ENCODE data around the gene MLH1. TPM values are rescaled to one million over a fixed set of nuclear protein-coding genes. Genes with fewer than 3 reads are reported as not detected.

The MLH1 gene
- total and polyA plus RNA-seq, 2 donors from 2014 or later = 22.9 to 29.2 TPM

DNA sequence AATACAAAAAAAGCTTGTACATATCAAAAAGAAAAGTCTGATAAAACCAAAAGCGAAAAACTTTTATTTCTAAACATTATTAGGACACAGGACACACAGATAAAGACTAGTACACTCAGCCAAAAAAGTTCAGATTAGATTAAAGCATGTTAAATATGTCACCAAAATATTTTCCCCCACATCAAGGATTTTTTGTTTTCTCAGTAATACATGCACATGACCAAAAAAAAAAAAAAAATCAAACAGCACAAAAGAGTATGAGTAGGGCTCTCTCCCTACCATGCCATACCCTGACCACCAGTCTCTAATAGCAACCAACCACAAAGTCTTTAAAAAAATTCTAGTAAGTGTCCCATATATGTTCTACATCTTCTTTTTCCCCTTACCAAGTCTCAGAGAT is 103.7 kb downstream of the MLH1 start:
- no peak for FAIRE-seq
- H3K27ac ChIP-seq (ENCODE audit: low read depth in 2 of 2, low read length in 2 of 2) = no peak overlapping the region
- peaks cover 0 to 6% (median 3%) of the 10 kb centered on the region in 3 donors for H3K36me3 ChIP-seq (ENCODE audit: control insufficient read depth in 2 of 3, insufficient read depth in 3 of 3, low read length in 3 of 3)
- H3K9ac ChIP-seq (ENCODE audit: low read length in 3 of 3) = no peak overlapping the region
- intact Hi-C loops (cut with DNase I) = no loop called here
- TF ChIP-seq, protein P1, sequence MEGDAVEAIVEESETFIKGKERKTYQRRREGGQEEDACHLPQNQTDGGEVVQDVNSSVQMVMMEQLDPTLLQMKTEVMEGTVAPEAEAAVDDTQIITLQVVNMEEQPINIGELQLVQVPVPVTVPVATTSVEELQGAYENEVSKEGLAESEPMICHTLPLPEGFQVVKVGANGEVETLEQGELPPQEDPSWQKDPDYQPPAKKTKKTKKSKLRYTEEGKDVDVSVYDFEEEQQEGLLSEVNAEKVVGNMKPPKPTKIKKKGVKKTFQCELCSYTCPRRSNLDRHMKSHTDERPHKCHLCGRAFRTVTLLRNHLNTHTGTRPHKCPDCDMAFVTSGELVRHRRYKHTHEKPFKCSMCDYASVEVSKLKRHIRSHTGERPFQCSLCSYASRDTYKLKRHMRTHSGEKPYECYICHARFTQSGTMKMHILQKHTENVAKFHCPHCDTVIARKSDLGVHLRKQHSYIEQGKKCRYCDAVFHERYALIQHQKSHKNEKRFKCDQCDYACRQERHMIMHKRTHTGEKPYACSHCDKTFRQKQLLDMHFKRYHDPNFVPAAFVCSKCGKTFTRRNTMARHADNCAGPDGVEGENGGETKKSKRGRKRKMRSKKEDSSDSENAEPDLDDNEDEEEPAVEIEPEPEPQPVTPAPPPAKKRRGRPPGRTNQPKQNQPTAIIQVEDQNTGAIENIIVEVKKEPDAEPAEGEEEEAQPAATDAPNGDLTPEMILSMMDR (IDR thresholded peaks at IDR 0.05; ENCODE audit: borderline replicate concordance, extremely low read depth, insufficient read depth) = no peak
- H3K4me3 ChIP-seq (ENCODE audit: low read length in 3 of 3) = no peak overlapping the region
- no peaks in the 10 kb centered on the region for H3K27me3 ChIP-seq (ENCODE audit: control insufficient read depth, insufficient read depth, low read length)
- H3K9me3 ChIP-seq (ENCODE audit: control insufficient read depth in 2 of 3, insufficient read depth in 1 of 3, low read length in 3 of 3) = no peaks in the 10 kb centered on the region
- no peak for DNase-seq
- H3K4me1 ChIP-seq (ENCODE audit: control insufficient read depth in 2 of 3, insufficient read depth in 2 of 3, low read depth in 1 of 3, low read length in 3 of 3) = no peaks in the 10 kb centered on the region

DNA sequence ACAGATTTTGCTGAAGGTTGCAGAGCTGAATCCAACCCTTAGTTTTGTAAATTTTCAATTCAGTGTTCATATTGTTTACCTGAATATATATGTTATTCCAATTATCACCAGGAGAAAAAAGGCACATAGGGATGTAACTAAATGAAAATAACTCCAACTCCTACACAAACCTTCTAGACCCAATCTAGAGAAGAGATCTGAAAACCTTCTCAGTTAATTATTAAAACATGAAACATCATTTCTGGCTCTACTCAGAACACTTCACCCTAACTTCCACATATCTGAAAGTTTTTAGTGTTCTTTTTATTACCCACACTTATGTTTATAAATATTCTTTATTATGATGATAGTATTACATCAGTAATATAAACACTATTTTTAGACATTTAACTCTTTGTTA is 104.5 kb downstream of the MLH1 start:
- FAIRE-seq (no peak), DNase-seq (no peak)
- Histone ChIP-seq H3K4me3 (ENCODE audit: low read length in 3 of 3) (no peak overlapping the region), H3K9ac (ENCODE audit: low read length in 3 of 3) (no peak overlapping the region), H3K9me3 (ENCODE audit: control insufficient read depth in 2 of 3, insufficient read depth in 1 of 3, low read length in 3 of 3) (no peaks in the 10 kb centered on the region), H3K27ac (ENCODE audit: low read depth in 2 of 2, low read length in 2 of 2) (no peak overlapping the region), H3K4me1 (ENCODE audit: control insufficient read depth in 2 of 3, insufficient read depth in 2 of 3, low read depth in 1 of 3, low read length in 3 of 3) (no peaks in the 10 kb centered on the region), H3K36me3 (ENCODE audit: control insufficient read depth in 2 of 3, insufficient read depth in 3 of 3, low read length in 3 of 3) (peaks cover 0 to 6% (median 0%) of the 10 kb centered on the region in 3 donors), H3K27me3 (ENCODE audit: control insufficient read depth, insufficient read depth, low read length) (no peaks in the 10 kb centered on the region)
- TF ChIP-seq, protein P1 (IDR thresholded peaks at IDR 0.05; ENCODE audit: borderline replicate concordance, extremely low read depth, insufficient read depth) = no peak
- intact Hi-C loops (cut with DNase I) = no loop called here

DNA sequence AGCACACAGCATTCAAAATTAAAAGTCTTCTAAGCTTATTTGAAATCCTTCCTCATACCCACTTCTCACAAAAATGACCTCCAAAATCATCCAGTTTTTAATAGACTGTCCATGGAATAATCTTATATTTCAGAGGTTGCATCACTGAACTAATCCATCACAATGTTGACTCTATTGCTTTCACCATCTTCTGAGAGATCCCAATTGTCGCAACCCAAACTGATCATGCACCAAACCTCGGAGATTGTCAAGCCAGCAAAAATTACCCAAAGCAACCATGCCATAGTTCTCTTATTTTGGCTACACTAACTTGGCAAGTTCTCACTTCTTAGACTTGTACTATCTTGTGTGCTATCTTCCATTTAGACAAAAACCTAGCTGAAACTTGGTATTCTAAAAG is 105.6 kb downstream of the MLH1 start:
- no peak overlapping the region for H3K9ac ChIP-seq (ENCODE audit: low read length in 3 of 3)
- DNase-seq = no peak
- H3K27me3 ChIP-seq (ENCODE audit: control insufficient read depth, insufficient read depth, low read length) = no peaks in the 10 kb centered on the region
- no peak overlapping the region for H3K27ac ChIP-seq (ENCODE audit: low read depth in 2 of 2, low read length in 2 of 2)
- peaks cover 0 to 6% (median 0%) of the 10 kb centered on the region in 3 donors for H3K36me3 ChIP-seq (ENCODE audit: control insufficient read depth in 2 of 3, insufficient read depth in 3 of 3, low read length in 3 of 3)
- intact Hi-C loops (cut with DNase I) = no loop called here
- FAIRE-seq = no peak
- no peaks in the 10 kb centered on the region for H3K4me1 ChIP-seq (ENCODE audit: control insufficient read depth in 2 of 3, insufficient read depth in 2 of 3, low read depth in 1 of 3, low read length in 3 of 3)
- H3K9me3 ChIP-seq (ENCODE audit: control insufficient read depth in 2 of 3, insufficient read depth in 1 of 3, low read length in 3 of 3) = no peaks in the 10 kb centered on the region
- TF ChIP-seq, protein P1 (IDR thresholded peaks at IDR 0.05; ENCODE audit: borderline replicate concordance, extremely low read depth, insufficient read depth) = no peak
- no peak overlapping the region for H3K4me3 ChIP-seq (ENCODE audit: low read length in 3 of 3)

DNA sequence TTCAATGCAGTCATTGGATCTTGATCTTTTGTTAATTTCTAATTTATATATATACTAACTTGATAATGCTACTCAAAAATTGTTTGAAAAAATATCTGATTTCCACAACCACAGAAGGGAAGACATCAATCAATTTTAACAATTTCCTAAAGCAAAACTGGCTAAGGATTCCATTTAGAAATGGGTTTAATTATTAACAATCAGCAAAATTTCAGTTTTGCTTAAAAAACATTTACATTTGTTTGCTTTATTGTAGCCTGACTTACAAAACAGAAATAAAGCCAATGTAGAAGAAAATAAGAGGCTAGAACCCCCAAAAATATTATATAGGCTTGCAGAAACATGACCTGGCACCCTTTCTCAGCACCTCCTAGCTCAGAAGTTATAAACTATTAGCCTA is 106.2 kb downstream of the MLH1 start:
- no peak for FAIRE-seq

More for the DNA sequence above, 106.2 kb downstream of the MLH1 start:
- TF ChIP-seq, protein P1 (IDR thresholded peaks at IDR 0.05; ENCODE audit: borderline replicate concordance, extremely low read depth, insufficient read depth) = no peak
- DNase-seq = no peak
- Histone ChIP-seq H3K36me3 (ENCODE audit: control insufficient read depth in 2 of 3, insufficient read depth in 3 of 3, low read length in 3 of 3) (peaks cover 0 to 6% (median 0%) of the 10 kb centered on the region in 3 donors), H3K27me3 (ENCODE audit: control insufficient read depth, insufficient read depth, low read length) (no peaks in the 10 kb centered on the region), H3K27ac (ENCODE audit: low read depth in 2 of 2, low read length in 2 of 2) (no peak overlapping the region), H3K9ac (ENCODE audit: low read length in 3 of 3) (no peak overlapping the region), H3K9me3 (ENCODE audit: control insufficient read depth in 2 of 3, insufficient read depth in 1 of 3, low read length in 3 of 3) (no peaks in the 10 kb centered on the region), H3K4me1 (ENCODE audit: control insufficient read depth in 2 of 3, insufficient read depth in 2 of 3, low read depth in 1 of 3, low read length in 3 of 3) (no peaks in the 10 kb centered on the region), H3K4me3 (ENCODE audit: low read length in 3 of 3) (no peak overlapping the region)
- intact Hi-C loops (cut with DNase I) = no loop called here

All from kidney (tissue), 14 donors.